Right hindlimb (tissue), 1 donor: ENCODE results near the gene SH3PXD2A.

Source experiments
- DNase-seq: peaks from one replicate; pipeline ENCODE4 v3.0.0-alpha.2; 2018

The SH3PXD2A gene

DNA sequence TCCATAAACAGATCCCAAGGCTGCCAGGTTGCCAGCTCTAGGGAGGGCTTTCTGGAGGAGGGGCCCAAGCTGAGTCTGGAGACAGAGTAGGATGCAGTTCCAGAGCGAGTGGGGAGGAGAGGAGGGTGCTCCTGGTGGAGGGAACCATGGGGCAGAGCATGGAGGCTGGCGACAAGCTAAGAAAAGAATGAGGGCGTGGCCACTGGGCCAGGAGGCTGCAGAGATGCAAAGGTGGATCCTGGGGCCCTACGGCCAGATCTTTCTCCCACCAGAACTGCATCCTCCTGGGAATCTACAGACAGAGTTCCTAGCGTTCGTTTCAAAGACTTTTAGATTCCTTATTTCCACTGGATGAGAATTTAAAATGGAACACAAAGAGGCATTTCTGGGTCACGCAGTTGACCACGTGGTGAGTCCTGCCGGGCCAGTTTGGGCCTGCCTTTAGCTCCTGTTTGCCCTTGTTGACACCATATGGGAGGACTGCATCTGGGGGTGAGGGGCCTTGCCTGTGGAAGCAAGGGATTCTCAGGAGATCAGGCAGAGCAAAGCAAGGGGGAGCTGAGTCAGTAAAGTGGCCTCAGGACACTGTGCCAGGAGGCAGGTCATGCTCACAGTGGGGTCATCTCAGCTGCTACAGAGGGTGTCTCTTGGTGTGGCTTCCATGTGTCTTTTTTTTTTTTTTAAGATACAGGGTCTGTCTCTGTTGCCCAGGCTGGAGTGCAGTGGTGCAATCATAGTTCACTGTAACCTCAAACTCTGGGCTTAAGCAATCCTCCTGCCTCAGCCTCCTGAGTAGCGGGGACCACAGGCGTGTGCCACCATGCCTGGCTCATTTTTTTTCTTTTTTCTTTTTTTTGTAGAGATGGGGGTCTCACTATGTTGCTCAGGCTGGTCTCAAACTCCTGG lies 137.8 kb downstream of the SH3PXD2A start:
- no peak for DNase-seq

DNA sequence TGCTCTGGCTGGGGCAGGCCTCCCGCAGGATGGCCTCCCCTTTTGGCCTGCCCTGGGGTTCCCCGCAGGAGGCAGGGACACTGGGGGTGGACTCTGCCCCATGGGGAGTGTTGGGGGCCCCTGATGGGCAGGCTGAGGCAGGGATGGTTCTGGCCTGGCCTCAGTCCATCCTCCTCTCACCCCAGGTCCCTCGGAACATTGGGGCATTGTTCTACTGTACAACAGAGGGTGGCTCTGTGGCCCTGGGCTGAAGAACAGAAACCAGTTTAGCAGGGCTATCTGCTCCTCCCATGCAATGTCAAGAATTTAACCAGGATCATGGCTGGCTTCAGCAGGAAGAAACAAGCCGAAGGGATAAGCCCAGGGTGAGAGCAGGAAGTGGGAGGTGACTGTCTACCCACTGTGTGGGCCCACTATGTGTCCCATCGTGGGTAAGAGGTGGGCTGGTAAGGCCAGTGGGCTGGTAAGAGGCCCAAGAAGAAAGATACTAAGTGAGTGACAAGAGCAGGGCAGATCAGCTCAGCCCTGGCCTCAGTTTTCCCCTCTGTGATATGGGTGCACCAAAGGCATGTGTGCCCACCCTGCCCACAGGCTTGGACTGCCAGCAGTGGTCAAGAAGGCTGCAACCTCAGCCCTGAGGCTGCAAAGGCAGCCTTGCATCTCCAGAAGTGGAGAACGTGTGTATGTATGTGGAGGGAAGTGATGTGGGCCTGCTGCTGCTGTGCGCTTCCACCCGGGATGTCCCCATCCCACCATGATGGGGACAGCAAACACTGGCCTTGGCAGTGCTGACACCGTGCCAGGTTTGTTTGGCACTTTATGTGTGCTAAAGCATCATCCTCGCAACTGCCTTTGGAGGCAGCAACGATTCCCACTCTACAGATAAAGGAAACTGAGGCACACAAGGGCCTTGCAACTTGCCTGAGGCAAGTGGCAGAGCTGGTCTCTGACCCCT lies 138.9 kb downstream of the SH3PXD2A start:
- no peak for DNase-seq

DNA sequence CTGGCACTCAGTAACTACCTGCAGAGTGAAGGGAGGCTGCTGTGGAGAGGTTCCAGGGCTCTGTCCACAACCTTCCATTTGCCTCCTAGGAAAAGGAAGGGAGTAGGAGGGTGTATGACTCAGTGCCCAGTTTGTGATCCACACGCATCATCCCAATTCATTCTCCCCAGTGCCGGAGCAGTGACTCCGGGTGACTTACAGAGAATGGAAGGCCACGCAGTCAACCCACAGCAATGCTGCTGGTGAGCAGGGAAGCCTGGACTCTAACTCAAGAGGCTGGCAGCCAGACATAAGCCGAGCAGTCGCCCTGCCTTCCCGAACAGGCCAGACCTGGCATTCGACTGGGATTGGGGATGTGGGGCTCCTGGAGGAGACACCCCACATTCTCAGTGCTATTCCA lies 139.9 kb downstream of the SH3PXD2A start:
- DNase-seq, result no peak

DNA sequence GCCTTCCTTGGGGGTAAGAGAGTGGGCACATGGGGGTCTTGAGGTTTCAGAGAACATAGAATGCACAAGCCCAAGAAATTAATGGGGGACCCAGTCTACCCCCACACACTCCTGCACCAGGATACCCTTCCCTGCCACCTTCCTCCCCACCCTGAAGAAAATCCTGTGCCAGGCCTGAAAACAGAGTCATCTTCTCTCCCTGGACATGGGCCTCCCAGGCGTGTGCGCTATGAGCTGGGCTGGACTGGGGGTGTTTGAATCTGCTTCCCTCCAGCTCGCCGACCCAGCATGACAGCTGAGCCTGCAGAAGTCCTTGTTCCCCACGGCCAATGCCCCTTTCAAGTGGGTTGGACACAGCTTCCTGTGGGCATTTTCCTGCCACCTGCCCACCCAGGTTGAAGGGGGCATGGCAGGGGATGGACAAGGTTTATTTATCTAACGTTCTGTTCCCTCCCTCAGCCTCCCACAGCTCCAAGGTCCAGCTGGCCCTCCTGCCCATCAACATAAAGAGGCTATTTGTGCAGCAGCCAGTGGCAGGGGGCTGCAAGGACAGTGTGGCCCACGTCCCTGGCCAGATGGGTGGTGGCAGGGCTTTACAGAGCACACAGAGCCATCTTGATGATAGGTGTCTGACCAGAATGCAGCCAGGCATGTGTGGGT lies 141.0 kb downstream of the SH3PXD2A start:
- peak; percentile 13 for DNase-seq

DNA sequence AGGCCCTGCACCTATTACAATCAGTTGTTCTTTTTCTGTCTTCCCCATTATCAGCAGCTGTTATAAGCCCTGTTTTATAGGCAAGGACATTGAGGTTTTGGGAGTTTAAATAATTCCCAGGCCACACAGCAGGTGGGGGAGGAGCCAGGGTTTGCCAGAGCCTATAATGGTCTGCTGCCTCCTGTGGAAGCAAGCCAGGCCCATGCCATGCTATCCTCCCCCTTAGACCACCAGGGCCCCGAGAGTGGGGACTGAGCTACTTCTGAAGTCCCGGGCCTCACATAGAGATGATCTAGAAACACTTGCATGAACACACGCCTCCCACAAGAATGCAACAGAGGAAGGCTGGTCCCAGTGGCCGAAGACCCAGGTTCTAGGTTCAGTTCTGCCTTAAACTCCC lies 141.7 kb downstream of the SH3PXD2A start:
- no peak for DNase-seq

DNA sequence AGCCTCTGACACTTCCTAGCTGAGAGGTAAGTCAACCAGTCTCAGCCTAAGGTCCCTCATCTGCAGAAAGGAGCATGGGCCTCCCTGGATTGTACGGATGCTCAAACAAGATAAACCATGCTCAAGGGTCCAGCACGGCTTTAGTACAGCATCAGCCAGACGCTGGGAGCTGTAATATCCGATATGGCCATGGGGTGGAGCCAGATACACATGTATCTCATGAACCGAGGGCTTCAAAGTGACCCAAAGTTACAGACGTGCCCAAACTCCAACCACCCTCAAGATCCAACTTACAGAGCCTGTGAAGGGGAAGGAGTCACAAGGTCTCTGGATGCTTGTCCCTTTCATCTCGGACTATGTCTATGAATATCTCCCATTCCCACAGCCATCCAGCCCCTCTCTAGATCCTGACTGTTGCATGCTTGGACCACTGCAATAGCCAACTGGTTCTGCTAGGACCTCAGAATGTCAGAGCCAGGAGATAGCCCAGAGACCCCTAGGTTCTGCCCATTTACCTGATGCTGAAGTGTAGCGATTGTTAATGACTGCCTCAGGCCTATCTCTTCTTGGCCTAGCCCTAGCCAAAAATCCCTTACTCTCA lies 142.4 kb downstream of the SH3PXD2A start:
- DNase-seq, result peak; percentile 87

DNA sequence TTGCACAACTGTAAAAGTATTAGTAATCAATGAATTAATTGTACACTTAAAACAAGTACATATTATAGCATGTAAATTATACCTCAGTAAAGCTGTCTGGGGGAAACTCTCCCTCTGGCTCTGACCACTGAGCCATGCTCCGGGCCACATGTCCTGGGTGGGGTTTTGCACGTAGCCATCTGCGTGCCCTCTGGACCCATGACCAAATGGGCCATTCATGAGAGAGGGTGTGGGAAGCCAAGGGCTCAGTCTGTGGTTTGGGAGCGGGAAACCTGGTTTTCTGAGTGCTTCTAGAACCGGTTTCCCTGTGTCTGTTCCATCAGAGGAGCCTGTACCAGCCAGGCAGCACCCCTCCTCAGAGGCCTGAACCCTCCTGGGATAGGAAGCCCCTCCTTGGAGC lies 143.2 kb downstream of the SH3PXD2A start:
- no peak for DNase-seq

DNA sequence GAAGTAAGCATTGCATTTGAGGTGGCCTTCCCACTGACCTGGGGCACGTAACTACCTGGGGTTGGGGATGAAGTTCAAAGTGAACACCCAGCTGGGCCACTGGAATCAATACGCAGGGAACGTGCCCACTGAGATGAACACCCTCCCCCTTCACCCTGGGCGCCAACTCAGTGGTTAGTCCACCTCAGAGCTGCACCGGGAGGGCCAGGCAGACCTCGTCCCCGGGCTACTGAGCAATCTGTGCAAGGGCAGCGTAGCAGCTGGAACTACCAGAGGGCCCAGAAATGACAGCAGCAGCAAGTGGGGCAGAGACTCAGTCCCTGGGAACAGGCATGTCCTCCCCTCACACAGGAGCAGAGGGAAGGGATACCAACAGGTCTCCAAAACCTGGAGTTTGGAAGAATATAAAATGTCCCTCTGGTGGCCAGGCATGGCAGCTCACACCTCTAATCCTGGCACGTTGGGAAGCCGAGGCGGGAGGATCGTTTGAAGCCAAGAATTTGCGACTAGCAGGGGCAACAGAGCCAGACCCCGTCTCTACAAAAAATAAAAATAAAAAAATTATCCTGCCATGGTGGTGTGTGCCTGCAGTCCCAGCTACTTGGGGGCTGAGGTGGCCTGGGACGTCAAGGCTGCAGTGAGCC lies 143.9 kb downstream of the SH3PXD2A start:
- no peak for DNase-seq

DNA sequence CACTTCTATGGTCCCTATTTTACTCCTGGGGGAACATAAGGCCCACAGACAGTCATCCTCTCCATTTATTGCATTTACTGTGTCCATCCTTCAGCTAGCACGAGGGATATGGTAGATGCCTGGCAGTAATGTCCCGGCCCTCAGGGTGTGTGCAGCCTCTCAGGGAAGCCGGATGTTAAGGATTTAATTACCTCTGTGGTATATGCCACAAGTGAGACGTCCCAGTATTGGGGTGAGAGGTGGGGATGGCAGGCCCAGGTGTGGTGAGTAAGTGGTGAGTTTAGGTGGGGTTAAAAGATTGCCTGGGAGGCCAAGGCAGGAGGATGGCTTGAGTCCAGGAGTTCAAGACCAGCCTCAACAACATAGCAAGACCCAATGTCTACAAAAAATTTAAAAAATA lies 144.9 kb downstream of the SH3PXD2A start:
- DNase-seq, result no peak

DNA sequence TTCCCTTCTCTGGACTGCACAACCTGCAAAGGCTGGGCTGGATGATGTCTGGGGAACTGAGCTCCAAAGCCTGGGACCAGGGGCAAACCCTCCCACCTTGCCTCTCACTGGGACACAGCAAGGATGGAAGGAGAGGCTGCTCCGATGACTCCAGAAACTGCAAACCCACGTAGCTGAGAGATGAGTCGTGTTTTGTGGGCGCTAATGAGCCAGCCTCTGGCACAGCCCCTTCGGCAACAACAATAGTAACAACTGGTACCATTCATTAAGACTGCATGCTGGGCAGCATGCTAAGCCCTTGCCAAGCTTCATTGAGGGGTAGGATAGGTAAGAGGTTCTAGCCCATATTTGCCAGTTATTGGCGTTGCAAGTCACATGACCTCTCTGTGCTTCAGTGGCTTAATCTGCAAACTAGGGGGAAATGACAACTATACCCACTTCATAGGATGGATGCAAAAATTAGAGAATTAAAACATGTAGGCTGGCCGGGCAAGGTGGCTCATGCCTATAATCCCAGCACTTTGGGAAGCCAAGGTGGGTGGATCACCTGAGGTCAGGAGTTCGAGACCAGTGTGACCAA lies 145.9 kb downstream of the SH3PXD2A start:
- no peak for DNase-seq

DNA sequence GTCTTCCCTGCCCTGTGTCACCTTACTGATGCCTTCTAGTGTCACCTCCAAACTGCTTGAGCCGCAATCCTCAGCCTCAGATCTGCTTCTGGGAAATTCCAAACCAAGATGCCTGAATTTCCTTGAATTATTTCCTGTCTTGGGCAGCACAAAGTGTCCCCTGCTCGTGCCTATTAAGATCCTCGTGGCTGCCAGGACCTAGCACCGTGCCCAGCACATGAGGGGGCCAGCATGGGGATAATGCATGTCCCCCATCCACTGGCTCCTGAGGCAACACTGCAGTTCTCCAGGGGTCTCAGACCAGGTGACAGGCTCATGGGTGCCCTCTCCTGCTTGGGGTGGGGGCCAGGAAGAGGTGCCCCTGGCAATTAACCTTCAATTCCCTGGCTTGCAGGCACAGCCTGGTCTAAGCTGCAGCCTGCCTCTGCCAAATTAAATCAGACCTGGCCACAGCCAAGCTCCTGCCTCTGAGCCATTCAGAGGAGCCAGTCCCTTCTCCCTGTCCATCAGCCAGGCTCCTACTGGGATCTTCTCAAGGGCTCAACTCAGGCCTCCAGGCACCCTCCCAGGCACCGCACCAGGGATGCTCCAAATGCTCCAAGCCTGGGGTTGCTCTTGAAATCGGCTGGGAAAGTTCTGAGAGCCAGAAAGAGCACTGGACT lies 146.6 kb downstream of the SH3PXD2A start:
- no peak for DNase-seq

DNA sequence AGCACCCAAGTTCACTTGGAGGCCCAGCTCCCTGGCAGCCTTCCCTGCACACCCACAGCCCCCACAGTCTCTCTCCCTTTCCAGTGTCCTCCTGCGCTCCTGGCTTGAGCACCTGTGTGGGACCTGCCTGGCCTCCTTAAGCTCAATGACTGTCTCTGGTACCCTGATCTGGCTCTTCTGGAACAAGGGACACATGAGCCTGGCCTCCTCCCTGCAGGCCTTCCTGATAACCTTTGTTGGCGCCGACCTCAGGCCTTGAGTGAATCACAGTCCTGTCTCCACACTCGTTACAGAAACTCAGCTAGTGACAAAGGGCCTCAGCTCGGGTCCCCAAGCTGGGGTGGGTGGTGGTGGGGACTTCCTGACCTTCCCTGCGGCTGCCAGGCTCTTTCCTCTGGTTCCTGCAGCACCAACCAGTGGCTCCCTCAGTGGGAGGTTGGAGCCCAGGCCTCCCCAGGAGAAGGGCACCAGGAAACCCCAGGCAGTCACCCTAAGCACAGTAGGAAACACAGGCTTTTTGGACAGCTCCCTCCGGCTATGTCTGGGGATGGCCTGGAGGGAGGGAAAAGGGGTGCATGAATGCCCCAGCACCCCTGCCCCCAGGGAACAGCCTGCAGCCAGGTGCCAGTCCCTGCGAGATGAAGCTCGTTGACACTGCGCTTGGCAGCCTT lies 147.3 kb downstream of the SH3PXD2A start:
- DNase-seq, result no peak

DNA sequence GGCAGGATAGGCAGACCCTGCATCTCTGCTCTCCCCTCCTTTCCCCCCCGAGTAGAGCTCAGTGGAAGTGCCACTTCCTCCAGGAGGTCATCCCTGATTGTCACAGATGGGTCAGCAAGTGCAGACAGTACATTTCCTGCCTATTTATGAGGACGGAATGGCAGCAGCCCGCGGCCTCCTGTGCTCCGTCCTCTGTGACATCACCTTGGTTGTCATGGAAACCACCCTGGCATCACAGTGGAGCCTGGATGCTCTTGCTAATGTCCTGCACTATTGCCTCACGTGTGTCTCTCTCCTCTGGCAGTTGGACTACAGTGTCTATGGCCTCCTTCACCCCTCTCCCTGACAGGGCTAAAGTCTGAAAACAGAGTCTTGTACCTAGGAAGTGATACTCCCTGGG lies 148.6 kb downstream of the SH3PXD2A start:
- DNase-seq, result no peak

DNA sequence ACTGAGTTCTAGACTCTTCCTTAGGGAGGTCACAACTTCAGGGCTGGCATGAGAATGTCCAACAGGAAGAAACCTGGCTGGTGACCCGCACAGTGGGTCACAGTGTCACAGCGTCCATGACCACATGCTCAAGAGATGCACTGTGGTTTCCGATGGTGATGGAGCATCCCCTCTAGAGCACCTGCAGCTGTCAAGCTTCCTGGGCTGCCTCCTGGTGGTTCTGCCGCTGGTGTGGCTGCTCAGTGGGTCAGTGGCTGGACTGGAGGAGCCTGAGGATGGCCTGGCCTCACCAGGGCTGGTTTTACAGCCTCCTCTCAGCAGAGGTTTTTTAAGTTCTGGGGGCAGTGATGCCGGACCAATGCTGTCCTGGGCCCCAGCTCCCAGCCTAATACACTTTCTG lies 149.3 kb downstream of the SH3PXD2A start:
- no peak for DNase-seq

DNA sequence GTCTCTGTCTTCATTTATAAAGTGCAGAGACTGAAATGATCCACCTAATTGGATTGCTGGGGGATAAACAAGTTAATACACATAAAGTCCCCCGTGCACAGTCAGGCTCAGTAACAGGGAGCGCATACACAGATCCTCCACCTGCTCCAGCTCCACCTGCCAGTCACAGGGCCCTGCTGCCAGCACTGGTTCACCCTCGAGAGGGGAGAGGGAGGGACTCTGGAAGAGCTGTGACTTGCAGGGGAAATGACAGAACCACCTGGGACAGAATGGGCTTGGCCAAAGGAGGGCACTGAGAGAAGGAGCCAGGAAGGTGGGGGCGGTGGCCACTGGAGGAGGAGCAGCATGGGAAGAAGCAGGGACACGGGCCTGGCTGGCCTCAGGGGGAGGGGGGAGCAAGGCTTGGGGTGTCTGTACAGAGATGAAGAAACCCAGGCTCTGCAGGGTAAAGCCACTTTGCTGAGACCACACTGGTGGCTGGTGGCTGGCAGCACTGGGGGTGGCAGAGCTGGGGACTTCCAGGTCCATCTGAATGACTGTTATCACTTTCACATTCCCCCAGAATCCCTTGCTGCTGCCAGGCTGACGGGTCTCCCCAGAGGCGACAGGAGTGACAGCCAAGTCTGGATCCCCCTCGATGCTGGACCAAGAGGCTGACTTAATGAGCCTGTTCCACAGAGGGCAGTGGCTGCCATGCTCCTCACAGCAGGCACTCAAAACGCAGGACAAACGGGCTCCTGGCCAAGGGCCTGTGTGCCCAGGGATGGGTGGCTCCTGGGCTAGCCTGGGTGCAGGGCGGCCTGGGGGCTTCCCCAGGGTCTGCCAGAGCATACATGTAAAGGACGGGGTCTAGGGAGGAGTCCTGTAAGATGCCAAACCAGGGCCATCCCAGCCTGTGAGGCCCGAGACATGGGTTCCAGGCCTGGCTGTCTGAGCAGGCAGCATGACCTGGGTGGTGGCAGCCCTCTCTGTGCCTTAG lies 151.1 kb downstream of the SH3PXD2A start:
- no peak for DNase-seq

DNA sequence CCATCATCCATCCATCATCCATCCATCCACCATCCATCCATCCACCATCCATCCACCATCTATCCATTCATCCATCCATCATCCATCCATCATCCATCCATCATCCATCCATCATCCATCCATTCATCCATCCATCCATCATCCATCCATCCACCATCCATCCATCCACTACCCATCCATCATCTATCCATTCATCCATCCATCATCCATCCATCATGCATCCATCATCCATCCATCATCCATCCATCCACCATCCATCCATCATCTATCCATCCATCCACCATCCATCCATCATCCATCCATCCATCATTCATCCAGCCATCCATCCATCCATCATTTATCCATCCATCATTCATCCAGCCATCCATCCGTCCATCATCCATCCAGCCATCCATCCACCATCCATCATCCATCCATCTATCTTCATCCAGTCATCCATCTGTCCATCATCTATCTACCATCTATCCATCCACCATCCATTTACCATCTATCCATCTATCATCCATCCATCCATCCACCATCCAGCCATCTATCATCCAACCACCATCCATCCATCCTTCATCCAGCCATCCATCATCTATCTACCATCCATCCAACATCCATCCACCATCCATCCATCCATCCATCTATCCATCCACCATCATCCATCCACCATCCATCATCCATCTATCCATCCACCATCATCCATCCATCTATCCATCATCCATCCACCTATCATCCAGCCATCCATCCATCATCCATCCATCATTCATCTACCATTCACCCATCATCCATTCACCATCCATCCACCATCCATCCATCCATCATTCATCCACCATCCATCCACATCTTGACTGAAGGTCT lies 153.8 kb downstream of the SH3PXD2A start:
- no peak for DNase-seq

DNA sequence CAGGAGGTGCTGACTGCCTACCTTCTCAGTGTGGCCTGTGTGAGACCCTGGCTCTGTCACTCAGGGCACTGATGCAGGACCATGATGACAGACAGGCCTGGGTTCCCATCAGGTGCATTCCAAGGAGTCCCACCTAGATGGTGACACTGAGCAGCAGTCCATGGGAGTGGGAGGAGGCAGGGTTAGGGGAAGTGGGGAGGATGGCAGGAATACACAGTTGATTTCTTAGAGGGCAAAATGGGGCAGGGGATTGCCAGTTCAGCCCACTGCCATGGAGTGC lies 155.0 kb downstream of the SH3PXD2A start:
- DNase-seq, result no peak

DNA sequence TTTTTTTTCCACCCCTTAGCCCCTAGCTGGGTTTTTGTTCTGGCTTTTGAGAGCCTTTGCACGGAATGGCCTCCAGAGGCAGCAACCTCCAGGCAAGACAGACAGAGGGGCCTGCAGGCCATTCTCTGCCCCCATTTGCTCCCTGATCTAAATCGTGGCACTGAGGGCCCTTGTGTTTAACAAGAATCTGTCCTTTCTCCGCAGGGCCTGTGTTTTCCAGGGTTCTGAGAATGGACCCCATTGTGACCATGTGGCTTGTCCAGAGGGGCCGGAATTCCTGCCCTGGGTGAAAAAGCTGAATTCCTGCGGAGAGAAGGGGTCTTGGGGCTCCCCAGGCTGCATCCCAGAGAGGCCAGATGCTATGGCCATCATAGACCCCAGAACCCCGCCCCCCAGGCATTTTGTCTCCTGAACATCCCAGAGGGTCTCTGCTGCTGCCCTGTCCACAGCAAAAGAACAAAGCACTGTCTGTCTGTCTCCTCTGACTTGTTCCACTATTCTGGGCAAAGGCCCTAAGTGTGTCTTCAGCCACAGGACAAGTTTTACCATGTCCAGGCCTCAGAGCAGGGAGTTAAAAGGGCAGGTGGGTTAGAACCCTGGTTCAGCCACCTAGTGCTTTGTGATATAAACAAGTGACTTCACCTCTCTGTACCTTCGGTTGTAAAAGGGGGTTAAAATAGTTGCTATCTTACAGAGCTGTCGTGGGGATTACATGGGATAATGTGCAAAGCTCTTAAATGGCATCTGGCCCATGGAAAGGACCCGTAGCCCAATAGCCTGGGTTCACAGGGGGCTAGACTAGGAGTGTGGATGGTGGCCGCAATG lies 155.6 kb downstream of the SH3PXD2A start:
- no peak for DNase-seq
